Effector CD4-positive, alpha-beta T cell (primary cell): Measurements from ENCODE around the gene PHPT1.
"Not testable (repeated sequence)": the region's sequence is repeated elsewhere in the genome, so short reads cannot be mapped to it uniquely, and the experiment has no call there.

ENCODE experiments used
- DNase-seq: peaks from one replicate; pipeline ENCODE4 v3.0.0-alpha.2; 2020

The PHPT1 gene

DNA sequence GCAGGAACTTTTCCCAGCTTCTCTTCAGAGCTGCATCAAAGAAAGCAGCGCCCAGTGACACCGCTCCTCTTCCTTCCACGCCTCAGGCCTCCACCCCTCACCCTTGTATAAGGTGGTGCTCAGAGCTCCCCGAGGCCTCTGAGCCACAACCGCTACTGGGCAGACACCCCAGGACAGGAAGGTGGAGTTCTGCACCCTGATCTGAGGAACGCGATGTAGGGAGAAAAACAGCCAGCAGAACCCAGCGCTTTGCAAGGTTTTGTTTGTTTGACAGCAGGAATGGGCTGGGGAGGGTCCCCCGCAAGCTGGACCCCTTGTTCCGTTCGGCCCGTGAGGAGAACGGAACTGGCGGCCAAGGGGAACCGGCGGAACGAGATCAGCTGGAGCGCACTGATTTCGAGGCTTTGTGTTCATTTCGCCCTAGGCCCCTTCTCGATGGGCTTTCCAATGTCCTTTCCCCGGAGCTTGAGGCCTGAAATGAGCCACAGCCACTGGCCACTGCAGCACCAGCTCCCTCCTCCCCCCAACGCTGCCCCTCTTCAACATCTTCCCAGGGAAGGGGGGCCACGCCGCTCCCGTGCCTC, 12.8 kb downstream of the PHPT1 start:
- DNase-seq, result no peak

DNA sequence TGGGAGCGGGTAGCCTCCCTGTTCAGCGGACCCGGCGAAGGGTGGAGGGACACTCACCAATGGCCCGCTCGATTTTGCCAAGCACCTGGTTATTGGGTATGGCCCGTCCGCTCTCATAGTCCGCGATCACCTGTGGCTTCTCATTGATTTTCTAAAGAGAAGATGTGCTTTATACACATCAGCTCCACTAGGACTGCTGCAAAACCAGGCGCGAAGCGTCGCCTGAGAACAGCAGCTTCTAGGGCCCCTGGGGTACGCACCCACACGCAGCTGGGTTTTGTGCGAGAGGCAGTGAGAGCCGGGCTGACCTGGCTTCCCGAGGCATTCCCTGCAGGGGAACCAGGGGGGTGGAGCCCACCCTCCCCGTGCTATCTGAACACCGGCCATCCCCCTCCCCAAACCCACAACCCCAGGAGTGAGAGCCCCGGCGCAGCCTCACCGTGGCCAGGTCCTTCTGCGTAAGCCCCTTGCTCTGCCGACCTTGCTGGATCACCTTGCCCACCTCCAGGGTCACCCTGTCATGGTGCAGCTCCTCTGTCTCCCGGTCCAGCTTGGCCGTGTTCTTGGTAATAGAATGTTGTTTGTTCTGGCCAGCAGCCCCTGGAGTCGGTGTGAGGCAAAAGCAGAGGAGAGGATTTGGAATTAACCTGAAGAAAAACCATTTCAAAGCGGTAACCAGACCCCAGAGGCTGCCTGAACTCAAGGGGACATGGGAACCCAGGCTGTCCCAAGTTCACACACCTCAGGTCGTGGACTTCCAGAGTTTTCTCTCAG, 13.8 kb downstream of the PHPT1 start:
- DNase-seq, result no peak

DNA sequence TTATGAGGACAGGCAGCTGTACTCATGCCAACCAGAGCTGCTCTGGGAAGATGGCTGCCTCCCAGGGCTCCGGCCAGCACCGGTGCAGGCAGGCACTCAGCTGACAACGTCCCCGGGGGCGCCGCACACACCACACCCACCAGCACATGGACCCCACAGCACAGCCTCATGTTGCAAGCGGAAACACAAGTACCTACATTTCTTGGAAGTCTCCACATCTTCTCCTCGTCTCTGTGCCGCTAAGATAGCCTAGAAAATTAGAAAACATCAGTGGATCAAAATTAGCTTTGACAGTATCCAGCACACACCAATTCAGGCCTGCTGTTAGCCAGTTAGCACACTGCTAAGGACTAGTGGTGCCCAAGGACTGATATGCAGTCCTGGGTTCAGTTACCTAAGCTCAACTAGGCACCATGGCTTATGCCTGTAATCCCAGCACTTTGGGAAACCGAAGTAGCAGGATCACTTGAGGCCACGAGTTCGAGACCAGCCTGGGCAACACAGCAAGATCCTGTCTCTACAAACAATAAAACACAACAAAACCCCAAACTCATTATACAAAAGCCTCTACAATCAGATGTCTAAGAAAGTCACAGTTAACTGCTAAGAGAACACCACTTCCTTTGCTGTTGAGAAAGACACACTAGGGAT, 14.5 kb downstream of the PHPT1 start:
- no peak for DNase-seq

DNA sequence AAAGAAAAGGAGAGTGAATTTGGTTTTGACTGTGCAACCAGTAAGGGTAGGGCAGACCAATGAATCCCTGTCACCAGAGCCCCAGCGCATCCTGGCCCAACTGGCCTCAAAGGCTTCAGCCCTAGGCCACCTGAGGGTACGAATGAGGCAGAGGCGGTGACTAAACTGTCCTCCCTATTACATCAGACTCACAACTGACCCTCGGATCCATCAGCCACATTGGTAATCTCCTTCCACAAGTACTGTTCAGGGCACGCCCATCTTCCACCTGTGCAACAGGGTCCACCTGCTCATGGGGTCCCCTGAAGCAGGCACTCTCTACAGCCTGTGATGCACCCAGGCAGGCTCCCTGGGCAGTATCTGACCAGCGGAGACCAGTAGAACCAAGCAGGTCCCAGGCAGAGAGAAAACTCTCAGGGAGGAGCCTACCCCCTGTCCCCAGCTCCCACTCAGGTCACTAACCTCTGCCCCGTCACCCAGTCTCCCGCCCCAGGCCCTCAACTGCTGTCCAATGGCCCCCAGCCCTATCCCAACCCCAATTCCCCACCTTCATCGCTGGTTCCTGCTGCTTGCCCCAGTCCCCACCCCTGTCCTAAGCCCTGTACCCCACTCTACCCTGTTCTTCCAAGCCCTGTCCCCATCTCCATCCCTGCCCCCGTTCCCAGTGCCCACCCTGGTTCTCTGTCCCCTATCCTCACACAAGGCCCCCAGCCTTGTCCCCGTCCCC, 16.0 kb downstream of the PHPT1 start:
- no peak for DNase-seq

DNA sequence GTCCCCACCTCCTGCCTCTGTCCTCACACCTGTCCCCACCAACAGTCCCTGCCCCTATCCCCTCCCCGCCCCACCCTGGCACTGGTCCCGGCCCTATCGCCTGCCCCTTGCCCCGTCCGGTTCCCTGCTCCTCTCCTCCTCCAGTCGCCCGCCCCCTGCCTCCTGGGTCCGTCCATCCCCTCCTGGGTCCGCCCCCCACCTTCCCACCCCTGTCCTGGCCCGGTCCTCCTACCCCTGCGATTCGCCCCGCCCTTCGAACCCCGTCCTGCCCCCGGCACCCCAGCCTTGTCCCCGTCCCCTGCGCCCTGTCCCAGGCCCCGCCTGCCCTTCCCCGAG, 16.5 kb downstream of the PHPT1 start:
- no peak for DNase-seq

DNA sequence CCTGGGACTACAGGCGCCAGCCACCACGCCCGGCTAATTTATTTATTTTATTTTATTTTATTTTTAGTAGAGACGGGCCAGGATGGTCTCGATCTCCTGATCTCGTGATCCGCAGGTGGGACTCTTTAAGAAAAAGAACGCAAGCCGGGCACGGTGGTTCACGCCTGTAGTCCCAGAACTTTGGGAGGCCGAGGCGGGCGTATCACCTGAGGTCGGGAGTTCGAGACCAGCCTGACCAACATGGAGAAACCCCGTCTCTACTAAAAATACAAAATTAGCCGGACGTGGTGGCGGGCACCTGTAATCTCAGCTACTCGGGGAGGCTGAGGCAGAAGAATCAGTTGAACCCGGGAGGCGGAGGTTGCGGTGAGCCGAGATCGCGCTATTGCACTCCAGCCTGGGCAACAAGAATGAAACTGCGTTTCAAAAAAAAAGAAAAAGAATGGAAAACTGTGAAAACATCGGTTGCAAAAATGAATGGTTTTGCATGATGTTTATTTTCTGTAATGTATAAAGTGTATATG, 17.8 kb downstream of the PHPT1 start:
- not testable (repeated sequence) for DNase-seq

DNA sequence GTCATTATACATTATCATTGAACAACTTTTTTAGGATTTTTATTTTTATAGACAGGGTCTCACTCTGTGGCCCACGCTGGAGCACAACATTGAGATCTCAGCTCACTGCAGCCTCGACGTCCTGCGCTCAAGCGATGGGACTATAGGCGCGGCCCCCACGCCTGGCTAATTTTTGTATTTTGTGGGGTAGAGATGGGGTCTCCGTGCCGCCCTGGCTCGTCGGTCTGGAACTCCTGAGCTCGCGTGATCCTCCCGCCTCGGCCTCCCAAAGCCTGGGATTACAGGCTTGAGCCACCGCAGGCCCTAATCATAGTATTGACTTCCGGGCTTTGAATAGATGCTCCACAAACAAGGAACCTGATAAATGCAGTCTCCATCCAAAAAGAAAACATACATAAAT, 18.3 kb downstream of the PHPT1 start:
- no peak for DNase-seq

DNA sequence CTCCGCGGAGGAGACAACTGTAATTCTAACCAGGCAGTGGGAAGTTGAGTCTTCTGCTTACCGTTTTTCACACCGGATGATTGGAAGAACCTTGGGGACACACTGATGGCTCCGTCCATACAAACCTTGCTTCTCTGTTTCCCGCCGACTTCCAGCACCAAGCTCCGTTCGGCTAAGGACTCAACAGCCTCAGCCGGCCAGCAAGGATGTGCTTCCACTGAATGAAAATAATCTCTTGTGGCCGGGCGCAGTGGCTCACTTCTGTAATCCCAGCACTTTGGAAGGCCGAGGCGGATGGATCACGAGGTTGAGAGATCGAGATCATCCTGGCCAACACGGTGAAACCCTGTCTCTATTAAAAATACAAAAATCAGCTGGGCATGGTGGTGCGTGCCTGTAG, 18.7 kb downstream of the PHPT1 start:
- DNase-seq, result no peak

DNA sequence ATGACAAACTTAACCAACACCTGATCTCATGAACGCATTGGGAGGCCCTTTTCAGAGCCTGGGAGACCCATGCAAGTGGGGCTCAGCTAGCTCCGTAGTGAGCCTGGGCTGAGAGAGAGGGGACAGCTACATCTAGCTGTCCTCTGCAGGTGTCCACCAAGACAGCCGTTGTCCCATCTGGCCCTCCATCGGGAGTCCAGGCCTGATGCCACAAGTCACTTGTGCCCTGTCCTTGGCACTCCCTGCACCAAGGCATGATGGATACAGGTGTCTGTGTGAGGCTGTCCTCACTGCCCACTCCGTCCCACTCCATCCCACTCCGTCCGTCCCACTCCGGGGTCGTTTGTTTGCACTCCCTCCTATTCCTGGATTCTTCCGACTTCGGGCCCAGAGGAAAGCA, 19.4 kb downstream of the PHPT1 start:
- DNase-seq, result no peak

DNA sequence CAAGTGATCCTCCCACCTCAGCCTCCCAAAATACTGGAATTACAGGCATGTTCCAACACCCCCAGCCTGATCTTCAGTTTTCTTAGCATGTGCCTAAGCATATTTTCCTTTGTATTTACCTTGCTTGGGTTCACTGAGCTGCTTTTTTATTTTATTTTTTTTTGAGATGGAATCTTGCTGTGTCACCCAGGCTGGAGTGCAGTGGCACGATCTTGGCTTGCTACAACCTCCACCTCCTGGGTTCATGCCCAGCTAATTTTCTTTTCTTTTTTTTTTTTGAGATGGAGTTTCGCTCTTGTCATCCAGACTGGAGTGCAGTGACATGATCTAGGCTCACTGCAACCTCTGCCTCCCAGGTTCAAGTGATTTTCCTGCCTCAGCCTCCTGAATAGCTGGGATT, 20.4 kb downstream of the PHPT1 start:
- not testable (repeated sequence) for DNase-seq

DNA sequence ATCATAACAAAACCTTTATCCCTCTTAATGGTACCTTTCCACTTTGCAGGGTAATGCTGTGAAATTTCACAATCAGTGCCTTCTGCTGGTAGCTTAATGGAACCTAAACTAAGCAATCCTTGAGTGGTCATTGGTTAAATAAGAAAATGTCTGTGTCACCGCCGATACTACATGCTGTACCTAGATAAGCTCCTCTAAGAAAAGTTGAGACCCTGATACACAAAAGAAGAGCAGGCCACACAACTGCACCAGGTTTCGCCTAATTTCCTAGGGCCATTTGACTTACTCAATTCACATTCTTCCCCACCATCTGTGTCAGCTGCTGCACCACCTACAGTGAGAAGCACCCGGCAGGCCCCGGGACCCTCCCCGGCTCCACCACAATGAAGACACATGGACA, 25.9 kb downstream of the PHPT1 start:
- no peak for DNase-seq

DNA sequence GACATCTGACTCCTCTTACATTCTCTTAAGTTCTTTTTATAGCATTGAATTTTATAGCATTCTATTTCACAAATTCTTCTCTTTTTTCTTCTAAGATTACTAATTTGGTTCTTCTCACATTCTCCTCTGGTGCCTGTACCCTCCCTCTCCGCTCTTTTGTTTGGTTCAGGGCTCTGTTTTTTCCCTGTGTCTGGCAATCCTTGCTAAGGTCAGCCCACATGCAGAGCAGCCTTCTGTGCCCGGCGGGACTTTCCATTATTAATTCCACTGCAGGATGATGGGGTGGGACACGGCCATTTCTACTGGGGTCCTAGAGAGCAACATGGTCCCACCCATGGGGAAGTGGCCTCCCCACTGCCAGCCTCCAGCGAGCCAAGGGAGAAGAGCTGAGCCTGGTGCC, 27.3 kb downstream of the PHPT1 start:
- no peak for DNase-seq

DNA sequence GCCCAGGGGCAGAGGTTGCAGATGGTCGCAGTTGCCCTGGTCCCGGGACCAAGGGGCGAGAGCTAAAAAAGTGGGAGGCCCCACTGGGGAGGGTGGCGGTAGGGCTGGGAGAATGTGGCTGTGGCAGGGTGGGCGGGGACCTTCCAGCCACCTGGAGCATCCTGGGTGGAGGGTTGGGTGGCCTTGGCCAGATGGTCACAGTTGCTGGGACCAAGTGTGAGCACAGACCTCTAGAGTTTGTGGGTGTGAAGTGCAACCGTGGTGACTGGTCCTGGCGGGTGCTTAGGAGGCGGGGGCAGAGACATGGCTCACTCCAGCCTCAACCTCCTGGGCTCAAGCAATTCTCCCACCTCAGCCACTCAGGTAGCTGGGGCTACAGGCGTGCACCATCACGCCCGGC, 31.4 kb downstream of the PHPT1 start:
- DNase-seq, result no peak

DNA sequence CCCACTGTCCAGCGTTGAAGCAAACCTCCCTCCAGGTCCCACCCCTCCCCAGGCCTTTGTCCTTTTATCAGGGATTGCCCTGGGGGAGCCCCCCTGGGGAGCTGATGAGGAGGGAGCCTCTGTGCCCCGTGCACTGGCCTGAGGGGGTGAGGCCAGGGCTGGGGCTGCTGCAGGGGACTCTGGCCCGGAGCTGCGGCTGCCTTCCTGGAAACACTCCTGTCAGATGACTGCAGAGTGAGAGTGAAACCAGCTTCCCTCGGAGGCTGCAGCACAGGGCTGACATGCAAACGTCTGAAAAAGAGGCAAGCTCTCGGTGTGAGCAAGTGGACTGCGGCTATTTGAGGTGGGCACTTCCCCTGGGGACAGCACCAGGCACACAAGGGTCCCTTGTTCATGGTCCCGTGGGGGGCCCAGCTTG, 32.5 kb downstream of the PHPT1 start:
- DNase-seq, result no peak

DNA sequence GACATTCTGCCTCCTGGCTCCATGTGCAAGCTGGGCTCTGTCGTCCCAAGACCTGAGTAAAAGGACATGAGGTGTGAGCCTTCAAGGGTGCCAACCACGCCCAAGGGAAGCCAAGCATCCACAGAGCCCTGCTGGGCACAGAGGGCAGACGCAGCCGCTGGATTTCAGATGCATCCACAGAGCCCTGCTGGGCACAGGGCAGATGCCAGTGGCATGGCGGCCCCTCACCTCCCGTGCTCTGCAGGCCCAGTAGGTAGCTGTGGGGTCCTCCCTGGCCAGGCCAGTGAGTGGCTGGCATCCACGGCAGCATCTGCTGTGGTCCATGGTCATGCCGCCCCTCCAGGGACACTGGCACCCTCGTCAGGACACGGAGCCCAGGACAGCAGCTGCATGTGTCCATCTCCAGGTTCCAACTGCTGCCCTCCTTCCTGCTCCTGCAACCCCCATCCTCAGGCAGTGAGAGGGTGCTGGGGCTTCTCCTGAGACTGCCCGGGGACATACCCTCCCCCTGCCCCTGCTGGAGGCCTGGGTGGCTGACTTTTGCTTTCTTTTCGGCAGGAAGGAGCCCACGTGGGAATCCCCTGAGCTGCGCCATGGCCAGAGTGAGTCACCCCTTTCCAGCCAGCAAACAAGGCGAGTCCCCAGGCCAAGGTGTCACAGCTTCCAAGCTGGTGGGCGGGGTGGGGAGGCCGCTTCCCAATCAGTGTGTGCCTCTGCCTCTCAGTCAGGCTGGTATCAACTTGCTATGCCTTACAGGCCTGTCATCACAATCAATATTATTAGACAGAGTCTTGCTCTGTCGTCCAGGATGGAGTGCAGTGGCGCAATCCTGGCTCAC, 33.1 kb downstream of the PHPT1 start:
- peak; percentile 85 for DNase-seq

DNA sequence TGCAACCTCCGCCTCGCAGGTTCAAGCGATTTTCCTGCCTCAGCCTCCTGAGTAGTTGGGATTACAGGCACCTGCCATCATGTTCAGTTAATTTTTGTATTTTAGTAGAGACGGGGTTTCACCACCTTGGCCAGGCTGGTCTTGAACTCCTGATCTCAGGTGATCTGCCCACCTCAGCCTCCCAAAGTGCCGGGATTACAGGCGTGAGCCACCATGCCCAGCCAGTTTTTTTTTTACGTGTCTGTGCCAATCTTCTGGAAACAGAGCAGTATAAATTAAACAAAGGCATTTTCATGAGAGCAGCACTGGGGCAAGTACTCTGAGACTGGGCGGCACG, 33.7 kb downstream of the PHPT1 start:
- DNase-seq, result not testable (repeated sequence)

DNA sequence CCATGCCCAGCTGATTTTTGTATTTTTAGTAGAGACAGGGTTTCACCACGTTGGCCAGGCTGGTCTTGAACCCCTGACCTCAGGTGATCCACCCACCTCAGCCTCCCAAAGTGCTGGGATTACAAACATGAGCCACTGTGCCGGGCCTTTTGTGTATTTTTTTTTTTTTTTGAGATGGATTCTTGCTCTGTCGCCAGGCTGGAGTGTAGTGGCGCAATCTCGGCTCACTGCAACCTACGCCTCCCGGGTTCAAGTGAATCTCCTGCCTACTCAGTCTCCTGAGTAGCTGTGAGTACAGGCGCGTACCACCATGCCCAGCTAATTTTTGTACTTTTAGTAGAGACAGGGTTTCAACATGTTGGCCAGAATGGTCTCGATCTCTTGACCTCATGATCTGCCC, 34.5 kb downstream of the PHPT1 start:
- DNase-seq, result not testable (repeated sequence)

DNA sequence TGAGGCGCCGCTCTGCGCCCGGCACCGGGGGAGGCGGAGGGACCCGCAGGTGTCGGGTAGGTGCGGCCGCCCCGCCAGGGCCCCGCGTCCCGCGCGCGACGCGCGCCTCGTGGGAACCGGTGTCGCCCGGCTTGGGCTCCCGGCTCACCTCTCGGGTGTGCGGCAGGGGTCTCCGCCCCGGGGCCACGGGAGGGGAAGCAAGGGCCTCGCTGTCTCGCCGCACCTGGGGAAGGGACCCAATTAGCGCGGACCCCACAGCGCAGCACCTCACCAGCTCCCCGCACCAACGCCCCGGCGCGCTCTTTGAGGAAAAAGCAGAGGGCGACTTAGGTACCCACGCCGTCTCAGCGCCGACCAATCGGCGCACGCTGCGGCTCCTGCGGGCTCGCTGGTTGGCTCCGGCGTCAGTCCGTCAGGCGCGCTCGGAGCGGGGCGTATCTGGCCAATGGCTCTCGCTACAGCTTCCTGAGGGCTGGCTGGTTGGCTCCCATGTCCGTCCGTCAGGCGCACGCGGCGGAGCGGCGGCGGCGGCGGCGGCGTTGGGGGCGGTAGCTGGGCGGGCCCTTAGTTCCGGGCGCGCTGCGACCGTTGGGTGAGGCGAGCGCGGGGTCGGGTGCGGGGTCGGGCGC, 36.9 kb downstream of the PHPT1 start, which contains the start of gene TRAF2:
TRAF2 (plus strand) TSS at position 567 of the 629 bp plus-strand sequence. CDS start 12,225 bp downstream, outside the sequence.
- DNase-seq, result peak; percentile 96

DNA sequence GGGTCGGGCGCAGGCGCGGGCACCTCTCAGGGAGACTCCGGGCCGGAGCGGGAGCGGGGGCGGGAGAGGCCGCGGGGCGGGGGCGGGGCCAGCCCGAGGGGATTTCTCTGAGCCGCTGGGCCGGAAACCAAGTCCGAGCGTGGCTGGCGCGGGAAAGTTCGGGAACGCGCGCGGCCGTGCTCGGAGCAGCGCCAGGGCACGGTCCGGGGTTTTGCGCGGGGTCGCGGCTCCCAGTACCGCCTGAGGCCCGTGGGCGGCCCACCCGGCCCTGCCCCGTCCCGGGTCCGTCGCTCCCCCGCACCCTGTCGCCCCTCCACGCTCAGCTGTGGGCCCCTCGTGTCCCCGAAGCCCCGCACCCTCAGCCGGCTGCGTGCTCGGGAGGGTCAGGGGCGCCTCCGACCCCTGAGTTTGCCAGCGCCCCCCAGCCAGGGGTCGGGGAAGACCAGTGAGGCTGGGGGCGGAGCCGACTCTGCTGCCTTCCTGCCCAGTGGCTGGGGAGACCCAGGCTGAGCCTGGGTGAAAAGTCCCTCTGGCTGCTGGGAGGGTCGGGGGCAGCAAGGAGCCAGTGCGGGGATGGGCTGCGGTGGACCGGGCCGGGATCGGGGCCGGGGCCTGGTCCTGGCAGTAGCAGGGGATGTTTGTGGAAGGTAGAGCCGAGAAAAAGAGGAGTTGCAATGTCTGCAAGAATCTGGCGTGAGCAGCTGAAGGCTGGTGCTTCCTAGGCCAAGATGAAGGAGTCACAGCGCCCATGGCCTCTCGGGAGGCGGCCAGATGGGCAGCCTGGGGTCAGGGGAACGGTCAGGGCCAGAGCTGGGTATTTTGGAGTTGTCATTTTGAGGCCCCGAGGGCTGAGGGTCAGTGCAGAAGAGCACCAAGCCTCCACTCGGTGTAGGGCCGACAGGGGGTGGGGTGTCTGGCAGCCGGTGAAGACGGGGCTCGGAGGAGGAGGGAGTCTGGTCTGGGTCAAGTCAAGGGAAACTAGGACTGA, 37.7 kb downstream of the PHPT1 start:
- peak; percentile 70 for DNase-seq

DNA sequence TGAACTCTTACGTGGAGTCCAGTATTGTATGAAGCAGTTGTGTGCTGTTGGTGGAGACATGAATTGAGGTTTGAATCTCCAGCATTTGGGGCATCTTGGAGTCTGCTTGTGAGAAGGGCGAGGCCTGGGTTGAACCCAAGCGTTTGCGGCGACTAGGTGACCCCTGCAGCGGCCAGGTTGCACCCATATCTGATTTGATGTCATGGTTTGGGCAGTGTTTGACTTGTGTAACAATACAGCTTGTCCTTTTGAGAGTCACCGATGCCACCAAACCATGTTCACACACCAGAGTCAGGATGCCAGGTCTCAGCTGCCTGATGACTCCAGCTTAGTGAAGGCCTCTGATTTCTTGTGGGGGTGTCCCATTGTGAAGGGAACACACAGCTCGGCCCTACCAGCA, 39.2 kb downstream of the PHPT1 start:
- DNase-seq, result no peak

DNA sequence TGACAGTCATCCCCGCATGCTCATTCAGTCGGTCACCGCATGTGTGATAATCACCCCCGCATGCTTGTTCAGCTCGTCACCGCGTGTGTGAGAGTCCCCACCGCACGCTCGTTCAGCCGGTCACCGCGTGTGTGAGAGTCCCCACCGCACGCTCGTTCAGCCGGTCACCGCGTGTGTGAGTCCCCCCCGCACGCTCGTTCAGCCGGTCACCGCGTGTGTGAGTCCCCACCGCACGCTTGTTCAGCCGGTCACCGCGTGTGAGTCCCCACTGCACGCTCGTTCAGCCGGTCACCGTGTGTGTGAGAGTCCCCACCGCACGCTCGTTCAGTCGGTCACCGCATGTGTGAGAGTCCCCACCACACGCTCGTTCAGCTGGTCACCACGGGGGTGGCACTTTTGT, 40.6 kb downstream of the PHPT1 start:
- no peak for DNase-seq
